ENCODE results near the gene LMAN1.

The LMAN1 gene

DNA sequence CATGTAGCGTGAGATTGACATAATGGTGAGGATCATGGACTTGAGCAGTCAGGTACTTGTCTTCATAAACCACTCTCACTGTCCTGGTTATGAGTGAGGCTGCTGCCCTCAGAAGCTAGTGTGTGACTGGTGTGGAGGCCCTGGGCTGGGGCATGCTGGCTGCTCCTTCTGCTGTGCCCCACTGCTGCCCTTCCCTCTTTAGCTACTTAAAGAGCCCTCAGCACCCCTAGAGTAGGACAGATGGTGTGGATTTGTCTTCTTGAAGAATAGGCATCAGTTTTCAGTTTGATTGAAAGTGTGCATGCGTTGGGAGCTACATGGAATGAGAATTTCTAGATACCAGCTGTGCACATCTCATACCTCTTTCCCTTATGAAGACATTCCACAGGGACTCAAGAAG is 56.1 kb downstream of the LMAN1 start:
- no peaks in the 10 kb centered on the region for H3K27me3 ChIP-seq (ENCODE audit: insufficient read depth, low read length)

DNA sequence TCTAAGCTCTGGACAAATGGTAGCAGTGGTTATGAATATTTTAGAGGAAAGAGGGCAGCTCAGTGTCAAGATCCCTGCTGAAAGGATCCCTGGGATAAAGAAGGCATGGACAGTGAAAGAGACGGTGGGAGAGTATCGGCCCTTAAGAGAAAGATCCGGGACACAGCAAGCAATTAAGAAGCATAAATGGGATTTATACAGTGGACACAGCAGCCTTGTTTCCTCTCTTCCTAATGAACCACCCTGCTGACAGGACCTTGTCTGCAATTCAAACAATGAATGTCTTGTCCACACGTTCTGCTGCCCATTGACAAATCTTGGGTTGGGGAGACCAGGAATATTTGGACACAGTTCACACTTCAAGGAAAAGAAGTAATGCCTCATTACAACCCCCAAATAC is 57.1 kb downstream of the LMAN1 start:
- H3K27ac ChIP-seq (ENCODE audit: low read depth, low read length, poor library complexity, severe bottlenecking): no peak overlapping the region
- no peaks in the 10 kb centered on the region for H3K36me3 ChIP-seq (ENCODE audit: insufficient read depth, low read length)
- no peak overlapping the region for H3K4me2 ChIP-seq (ENCODE audit: low read length)
- no peaks in the 10 kb centered on the region for H3K9me3 ChIP-seq (ENCODE audit: low read length)
- H3F3A ChIP-seq (ENCODE audit: insufficient read depth, low read length): no peaks in the 10 kb centered on the region
- no peak overlapping the region for H2AFZ ChIP-seq (ENCODE audit: low read length)
- no peak overlapping the region for H3K4me3 ChIP-seq (ENCODE audit: low read depth, low read length, poor library complexity, severe bottlenecking)
- no peaks in the 10 kb centered on the region for H3K27me3 ChIP-seq (ENCODE audit: insufficient read depth, low read length)
- TF ChIP-seq, protein P1, sequence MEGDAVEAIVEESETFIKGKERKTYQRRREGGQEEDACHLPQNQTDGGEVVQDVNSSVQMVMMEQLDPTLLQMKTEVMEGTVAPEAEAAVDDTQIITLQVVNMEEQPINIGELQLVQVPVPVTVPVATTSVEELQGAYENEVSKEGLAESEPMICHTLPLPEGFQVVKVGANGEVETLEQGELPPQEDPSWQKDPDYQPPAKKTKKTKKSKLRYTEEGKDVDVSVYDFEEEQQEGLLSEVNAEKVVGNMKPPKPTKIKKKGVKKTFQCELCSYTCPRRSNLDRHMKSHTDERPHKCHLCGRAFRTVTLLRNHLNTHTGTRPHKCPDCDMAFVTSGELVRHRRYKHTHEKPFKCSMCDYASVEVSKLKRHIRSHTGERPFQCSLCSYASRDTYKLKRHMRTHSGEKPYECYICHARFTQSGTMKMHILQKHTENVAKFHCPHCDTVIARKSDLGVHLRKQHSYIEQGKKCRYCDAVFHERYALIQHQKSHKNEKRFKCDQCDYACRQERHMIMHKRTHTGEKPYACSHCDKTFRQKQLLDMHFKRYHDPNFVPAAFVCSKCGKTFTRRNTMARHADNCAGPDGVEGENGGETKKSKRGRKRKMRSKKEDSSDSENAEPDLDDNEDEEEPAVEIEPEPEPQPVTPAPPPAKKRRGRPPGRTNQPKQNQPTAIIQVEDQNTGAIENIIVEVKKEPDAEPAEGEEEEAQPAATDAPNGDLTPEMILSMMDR (IDR thresholded peaks at IDR 0.05; ENCODE audit: low read length): no peak
- TF ChIP-seq EZH2 (IDR thresholded peaks at IDR 0.05; ENCODE audit: borderline replicate concordance, low read length): no peak
- no peaks in the 10 kb centered on the region for H3K9me2 ChIP-seq (ENCODE audit: low read depth, low read length)
- no peaks in the 10 kb centered on the region for H3K79me2 ChIP-seq (ENCODE audit: insufficient read depth, low read length)
- H4K20me1 ChIP-seq (ENCODE audit: insufficient read depth, low read length): no peaks in the 10 kb centered on the region
- H3K9ac ChIP-seq (ENCODE audit: low read length): no peak overlapping the region
- H3K4me1 ChIP-seq (ENCODE audit: insufficient read depth, low read length, severe bottlenecking): no peaks in the 10 kb centered on the region

More for the DNA sequence above, 56.1 kb downstream of the LMAN1 start:
- Histone ChIP-seq H2AFZ (ENCODE audit: low read length) (no peak overlapping the region), H3F3A (ENCODE audit: insufficient read depth, low read length) (no peaks in the 10 kb centered on the region), H3K4me1 (ENCODE audit: insufficient read depth, low read length, severe bottlenecking) (no peaks in the 10 kb centered on the region), H3K9me3 (ENCODE audit: low read length) (no peaks in the 10 kb centered on the region), H3K9ac (ENCODE audit: low read length) (no peak overlapping the region), H3K36me3 (ENCODE audit: insufficient read depth, low read length) (no peaks in the 10 kb centered on the region), H4K20me1 (ENCODE audit: insufficient read depth, low read length) (no peaks in the 10 kb centered on the region), H3K79me2 (ENCODE audit: insufficient read depth, low read length) (no peaks in the 10 kb centered on the region), H3K4me2 (ENCODE audit: low read length) (no peak overlapping the region), H3K4me3 (ENCODE audit: low read depth, low read length, poor library complexity, severe bottlenecking) (no peak overlapping the region), H3K27ac (ENCODE audit: low read depth, low read length, poor library complexity, severe bottlenecking) (no peak overlapping the region), H3K9me2 (ENCODE audit: low read depth, low read length) (no peaks in the 10 kb centered on the region)
- TF ChIP-seq, protein P1 (IDR thresholded peaks at IDR 0.05; ENCODE audit: low read length): no peak
- TF ChIP-seq EZH2 (IDR thresholded peaks at IDR 0.05; ENCODE audit: borderline replicate concordance, low read length): no peak

DNA sequence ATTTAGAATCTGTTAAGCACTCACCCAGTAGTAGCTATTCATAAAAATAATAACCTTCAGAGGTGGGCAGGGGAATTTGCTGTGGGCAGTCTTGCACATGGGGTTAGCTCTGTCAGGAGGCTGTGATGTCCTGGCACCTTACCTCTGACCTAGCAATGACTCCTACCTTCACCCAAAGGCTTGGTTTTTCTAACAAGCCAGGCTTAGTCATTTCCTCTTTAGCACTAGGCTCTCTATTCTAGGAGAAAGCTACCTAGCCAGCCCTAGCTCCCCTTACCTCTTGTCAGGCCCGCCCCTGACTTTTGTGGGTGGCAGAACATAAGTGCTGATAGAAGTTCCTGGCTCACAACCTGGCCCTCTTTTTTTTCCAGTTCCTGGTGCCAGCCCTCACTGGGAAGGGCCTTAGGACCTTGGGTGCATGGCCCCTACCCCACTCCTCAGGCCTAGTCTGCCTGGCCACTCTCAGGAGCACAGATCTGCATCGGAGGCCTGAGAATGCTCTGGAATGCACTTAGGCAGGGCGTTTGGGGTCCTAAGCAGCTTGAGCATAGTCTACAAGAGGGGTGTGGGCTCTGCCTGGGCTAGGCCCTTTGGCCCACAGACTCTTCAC is 58.3 kb downstream of the LMAN1 start:
- Histone ChIP-seq H3K27ac (ENCODE audit: low read depth, low read length, poor library complexity, severe bottlenecking) (no peak overlapping the region), H4K20me1 (ENCODE audit: insufficient read depth, low read length) (no peaks in the 10 kb centered on the region), H3K9ac (ENCODE audit: low read length) (no peak overlapping the region), H3K79me2 (ENCODE audit: insufficient read depth, low read length) (no peaks in the 10 kb centered on the region), H3K4me3 (ENCODE audit: low read depth, low read length, poor library complexity, severe bottlenecking) (no peak overlapping the region), H3K9me3 (ENCODE audit: low read length) (no peaks in the 10 kb centered on the region), H3K9me2 (ENCODE audit: low read depth, low read length) (no peaks in the 10 kb centered on the region), H3K4me1 (ENCODE audit: insufficient read depth, low read length, severe bottlenecking) (no peaks in the 10 kb centered on the region), H3F3A (ENCODE audit: insufficient read depth, low read length) (no peaks in the 10 kb centered on the region), H2AFZ (ENCODE audit: low read length) (no peak overlapping the region), H3K36me3 (ENCODE audit: insufficient read depth, low read length) (no peaks in the 10 kb centered on the region), H3K27me3 (ENCODE audit: insufficient read depth, low read length) (no peaks in the 10 kb centered on the region), H3K4me2 (ENCODE audit: low read length) (no peak overlapping the region)
- TF ChIP-seq, protein P1 (IDR thresholded peaks at IDR 0.05; ENCODE audit: low read length): no peak
- TF ChIP-seq EZH2 (IDR thresholded peaks at IDR 0.05; ENCODE audit: borderline replicate concordance, low read length): no peak
